Ovary (tissue), 3 donors: ENCODE measurements around the gene THOC7.

ENCODE experiments used
- CTCF ChIP-seq, 3 donors: fragments of 450-650 bp in 2 of 3; fragments of 200-600 bp in 1 of 3; IDR thresholded peaks; one replicate each; pipeline versions ENCODE4 v1.5.1 to v1.8.0; 2016 to 2022; ENCODE audit warnings: antibody characterized with exemption in 3 of 3, mild to moderate bottlenecking in 1 of 3
- POLR2A ChIP-seq: fragments of 450-650 bp; IDR thresholded peaks from one replicate; pipeline ENCODE4 v1.6.1; 2017; ENCODE audit warnings: antibody characterized with exemption, mild to moderate bottlenecking, moderate library complexity
- donor health status: DM: no; HTN: no; CAD: no.

- TF ChIP-seq CTCF (IDR thresholded peaks at IDR 0.05), result no peak
- no peak for TF ChIP-seq POLR2A
These were observed 21.9 kb downstream of the THOC7 start for GRCh38 chr3:63841704-63842103.
